ENCODE measurements around the gene FBXO10.

GRCh38 chr9:37551468-37551867, 24.7 kb downstream of the FBXO10 start:
- TF ChIP-seq CTCF (IDR thresholded peaks at IDR 0.05), result no peak
- TF ChIP-seq POLR2A (IDR thresholded peaks at IDR 0.05), result no peak

Data from heart left ventricle (tissue), 13 donors.